ENCODE data around the gene SORCS2. TPM values are rescaled to one million over a fixed set of nuclear protein-coding genes. Genes with fewer than 3 reads are reported as not detected.
A peak's percentile ranks its signal among the peaks of the same experiment; 100 is the strongest.

SORCS2 gene
- total and polyA plus RNA-seq, 2 of the 8 experiments (the other 6 are each of a cell fraction or from before 2014, with no cell fraction given) = 0.36 to 1.8 TPM

- FAIRE-seq (no peak), DNase-seq (ENCODE audit: low read depth in 1 of 2, low spot score in 2 of 2) (no peak)
- H2BK20ac ChIP-seq (ENCODE audit: low read length) = no peak overlapping the region
- H2AK5ac ChIP-seq (ENCODE audit: low read depth, low read length) = no peak overlapping the region
- H3K9me3 ChIP-seq (ENCODE audit: insufficient read depth in 2 of 2, low read depth in 1 of 2, low read length in 1 of 2) = no peaks in the 10 kb centered on the region
- no peak overlapping the region for H3K18ac ChIP-seq (ENCODE audit: extremely low read depth, low read length)
- H3K56ac ChIP-seq (replicated peaks; ENCODE audit: insufficient read length, low read depth, low read length) = no peak overlapping the region
- H2BK120ac ChIP-seq (replicated peaks; ENCODE audit: low read depth, low read length) = no peak overlapping the region
- H3K79me2 ChIP-seq (ENCODE audit: control insufficient read depth in 1 of 2, insufficient read depth in 2 of 2, low read length in 2 of 2) = no peaks in the 10 kb centered on the region
- ChIA-PET CTCF (ENCODE audit: partially characterized antibody) (interaction anchor here (1.1 to 1.5 kb wide), 3 partner anchors 13 to 454 kb away, joined by 3 to 4 read pairs (median 3); no protein-coding TSS in a partner anchor), POLR2A (ENCODE audit: partially characterized antibody) (no interaction called here)
- no peak overlapping the region for H3K23ac ChIP-seq (ENCODE audit: insufficient read length)
- no peak overlapping the region for H3K4me3 ChIP-seq (ENCODE audit: extremely low read depth in 1 of 4, insufficient read depth in 2 of 4, low read depth in 3 of 4, low read length in 4 of 4)
- peaks cover 9% of the 10 kb centered on the region; the same call in 1 of the 2 replicates for H3K23me2 ChIP-seq (ENCODE audit: low read depth, low read length)
- H2BK12ac ChIP-seq (ENCODE audit: low read depth, low read length) = peak overlapping the region; percentile 68; the same call in 1 of the 2 replicates
- no peak overlapping the region for H3K14ac ChIP-seq (ENCODE audit: insufficient read length)
- no peak overlapping the region for H2BK15ac ChIP-seq (ENCODE audit: low read length)
- H2AFZ ChIP-seq (ENCODE audit: low read length) = no peak overlapping the region
- peak overlapping the region; percentile 70 for H4K91ac ChIP-seq (replicated peaks; ENCODE audit: insufficient read length, low read length)
- no peaks in the 10 kb centered on the region for H3K79me1 ChIP-seq (ENCODE audit: low read depth, low read length)
- H3K4me2 ChIP-seq (ENCODE audit: insufficient read depth in 1 of 2, low read depth in 2 of 2, low read length in 2 of 2) = no peak overlapping the region
- H2BK5ac ChIP-seq (ENCODE audit: low read depth, low read length) = 0 out of 2 replicates have a peak overlapping the region, but pooled peaks have one; percentile 16
- no peak overlapping the region for H4K5ac ChIP-seq (ENCODE audit: insufficient read length, low read depth, low read length)
- no peaks in the 10 kb centered on the region for H4K20me1 ChIP-seq (replicated peaks in 1 of 2; ENCODE audit: control insufficient read depth in 1 of 2, insufficient read depth in 2 of 2, low read length in 2 of 2)
- no peak overlapping the region for H3K9ac ChIP-seq (replicated peaks in 1 of 4; ENCODE audit: extremely low read depth in 1 of 4, low read depth in 3 of 4, low read length in 3 of 4)
- 86% methylated on average over 25 of the region's 25 CpGs; no CpG with 5 or more reads in 1 of the 2 experiments for WGBS, 2 experiments (ENCODE audit: extremely low coverage in 1 of 2, insufficient coverage in 1 of 2, insufficient read length in 1 of 2, insufficient replicate concordance in 2 of 2, low coverage in 1 of 2, low lambda C conversion rate in 2 of 2, missing lambda C conversion rate in 1 of 2)
- H3K36me3 ChIP-seq (ENCODE audit: control insufficient read depth in 2 of 4, insufficient read depth in 4 of 4, low read length in 3 of 4) = no peaks in the 10 kb centered on the region
- H3K4ac ChIP-seq (replicated peaks; ENCODE audit: insufficient read length, low read depth, low read length) = no peak overlapping the region
- peak overlapping the region; percentile 51; the same call in 1 of the 2 replicates for H4K8ac ChIP-seq (ENCODE audit: extremely low read depth, insufficient read depth, low read length)
- no peaks in the 10 kb centered on the region for H3K27me3 ChIP-seq (replicated peaks in 1 of 4; ENCODE audit: control insufficient read depth in 3 of 4, extremely low read depth in 1 of 4, insufficient read depth in 3 of 4, low read length in 3 of 4)
- H3K27ac ChIP-seq (ENCODE audit: low read depth, low read length) = no peak overlapping the region
- no peak for TF ChIP-seq FOSL1 (IDR thresholded peaks at IDR 0.05; ENCODE audit: insufficient read depth, low read depth, low read length)
- peaks cover 0 to 14% (median 12%) of the 10 kb centered on the region in 4 experiments; a peak in 6 of 7 replicates for H3K4me1 ChIP-seq (replicated peaks in 1 of 4; ENCODE audit: control insufficient read depth in 3 of 4, insufficient read depth in 4 of 4, low read length in 3 of 4)
Observed at GRCh38 chr4:7654550-7655445, 462.5 kb downstream of the SORCS2 start.
